ENCODE results near the gene WHRN. TPM values are rescaled to one million over a fixed set of nuclear protein-coding genes. Genes with fewer than 3 reads are reported as not detected.

WHRN gene
- total and polyA plus RNA-seq, 2 of the 13 experiments (the other 11 are each of a cell fraction or from before 2014, with no cell fraction given), result 2.3 to 5.3 TPM

GRCh38 chr9:114480746-114481435 is 24.4 kb downstream of the WHRN start (continued):
- no peak for TF ChIP-seq ZNF512B (CRISPR knock-in tag; IDR thresholded peaks at IDR 0.05; ENCODE audit: borderline replicate concordance)
- no peak for TF ChIP-seq POLR2AphosphoS5 (IDR thresholded peaks at IDR 0.05; ENCODE audit: low read depth, low read length)
- no peak for TF ChIP-seq ZSCAN30 (CRISPR knock-in tag; IDR thresholded peaks at IDR 0.05)
- TF ChIP-seq ARNT (IDR thresholded peaks at IDR 0.05), result no peak
- TF ChIP-seq GLMP (CRISPR knock-in tag; IDR thresholded peaks at IDR 0.05; ENCODE audit: borderline replicate concordance), result no peak
- TF ChIP-seq ETV5 (CRISPR knock-in tag; IDR thresholded peaks at IDR 0.05; ENCODE audit: borderline replicate concordance), result no peak
- TF ChIP-seq KDM5B (CRISPR knock-in tag; IDR thresholded peaks at IDR 0.05; ENCODE audit: borderline replicate concordance), result no peak
- TF ChIP-seq GMEB1 (CRISPR knock-in tag; IDR thresholded peaks at IDR 0.05; ENCODE audit: borderline replicate concordance), result no peak
- no peak for TF ChIP-seq KAT7 (CRISPR knock-in tag; IDR thresholded peaks at IDR 0.05; ENCODE audit: borderline replicate concordance)

Data from HepG2 (cell line).